Measurements from ENCODE around the gene ACE2.

- TF ChIP-seq CTCF (conservative IDR thresholded peaks at IDR 0.05) (no peak), ZFX (IDR thresholded peaks at IDR 0.05) (no peak)
Measured at GRCh38 chrX:15646031-15646430, 45.3 kb upstream of the ACE2 start.
